Measurements from ENCODE around the gene TCEAL5.
"Not testable (repeated sequence)": the region's sequence is repeated elsewhere in the genome, so short reads cannot be mapped to it uniquely, and the experiment has no call there.

TCEAL5 gene

GRCh38 chrX:103276581-103277002 is at the start of gene TCEAL5:
Gene TCEAL5, minus strand, starts transcription at chrX:103276750. Its CDS starts 2,187 bp downstream, at chrX:103274563.
- no peak for DNase-seq (ENCODE audit: low read depth in 1 of 2, low spot score in 1 of 2)

- no peak for DNase-seq (ENCODE audit: low read depth in 1 of 2, low spot score in 1 of 2)
Observed at GRCh38 chrX:103311399-103311780, 34.8 kb upstream of the TCEAL5 start.

GRCh38 chrX:103310555-103311398 is 34.2 kb upstream of the TCEAL5 start, which contains the start of gene BEX2:
Gene BEX2, minus strand, starts transcription at chrX:103310990. Its CDS starts 1,014 bp downstream, at chrX:103309976.
- DNase-seq (ENCODE audit: low read depth in 1 of 2, low spot score in 1 of 2) = peak; percentile 63 to 73

GRCh38 chrX:103309860-103310554 is 33.5 kb upstream of the TCEAL5 start:
- no peak for DNase-seq (ENCODE audit: low read depth in 1 of 2, low spot score in 1 of 2)

- not testable (repeated sequence) for DNase-seq (ENCODE audit: low read depth in 1 of 2, low spot score in 1 of 2)
Observed at GRCh38 chrX:103305666-103306065, 29.1 kb upstream of the TCEAL5 start.

GRCh38 chrX:103304705-103305104 is 28.2 kb upstream of the TCEAL5 start:
- DNase-seq (ENCODE audit: low read depth in 1 of 2, low spot score in 1 of 2) = no peak

GRCh38 chrX:103293118-103293517 is 16.6 kb upstream of the TCEAL5 start:
- no peak for DNase-seq (ENCODE audit: low read depth in 1 of 2, low spot score in 1 of 2)

- DNase-seq (ENCODE audit: low read depth in 1 of 2, low spot score in 1 of 2) = no peak
Observed at GRCh38 chrX:103279624-103280023, 3.1 kb upstream of the TCEAL5 start.

GRCh38 chrX:103275947-103276567 is 493 bp downstream of the TCEAL5 start:
- DNase-seq (ENCODE audit: low read depth in 1 of 2, low spot score in 1 of 2) = no peak

GRCh38 chrX:103274284-103274683 is 2.3 kb downstream of the TCEAL5 start:
- DNase-seq (ENCODE audit: low read depth in 1 of 2, low spot score in 1 of 2) = no peak

- DNase-seq (ENCODE audit: low read depth in 1 of 2, low spot score in 1 of 2) = no peak
Observed at GRCh38 chrX:103258275-103258674, 18.3 kb downstream of the TCEAL5 start.

- no peak for DNase-seq (ENCODE audit: low read depth in 1 of 2, low spot score in 1 of 2)
Observed at GRCh38 chrX:103256651-103257050, 19.9 kb downstream of the TCEAL5 start.

GRCh38 chrX:103254921-103255493 is 21.5 kb downstream of the TCEAL5 start, which contains the start of gene TCEAL8:
Gene TCEAL8, minus strand, starts transcription at chrX:103255155. Its CDS starts 1,176 bp downstream, at chrX:103253979.
- peak in 1 of 2 donors; percentile 54 for DNase-seq (ENCODE audit: low read depth in 1 of 2, low spot score in 1 of 2)

GRCh38 chrX:103254171-103254824 is 22.3 kb downstream of the TCEAL5 start:
- no peak for DNase-seq (ENCODE audit: low read depth in 1 of 2, low spot score in 1 of 2)

GRCh38 chrX:103253608-103254007 is 22.9 kb downstream of the TCEAL5 start:
- DNase-seq (ENCODE audit: low read depth in 1 of 2, low spot score in 1 of 2) = no peak

GRCh38 chrX:103250977-103251376 is 25.6 kb downstream of the TCEAL5 start:
- DNase-seq (ENCODE audit: low read depth in 1 of 2, low spot score in 1 of 2) = no peak

- no peak for DNase-seq (ENCODE audit: low read depth in 1 of 2, low spot score in 1 of 2)
Observed at GRCh38 chrX:103249805-103250204, 26.7 kb downstream of the TCEAL5 start.

- DNase-seq (ENCODE audit: low read depth in 1 of 2, low spot score in 1 of 2) = no peak
Observed at GRCh38 chrX:103248553-103248952, 28.0 kb downstream of the TCEAL5 start.

GRCh38 chrX:103240155-103240554 is 36.4 kb downstream of the TCEAL5 start:
- no peak for DNase-seq (ENCODE audit: low read depth in 1 of 2, low spot score in 1 of 2)

GRCh38 chrX:103236296-103236695 is 40.3 kb downstream of the TCEAL5 start:
- no peak for DNase-seq (ENCODE audit: low read depth in 1 of 2, low spot score in 1 of 2)

- DNase-seq (ENCODE audit: low read depth in 1 of 2, low spot score in 1 of 2) = not testable (repeated sequence)
Observed at GRCh38 chrX:103235608-103236007, 40.9 kb downstream of the TCEAL5 start.
